Osteoblast (primary cell): ENCODE results near the gene SCOC. TPM values are rescaled to one million over a fixed set of nuclear protein-coding genes. Genes with fewer than 3 reads are reported as not detected.
"Not testable (repeated sequence)": the region's sequence is repeated elsewhere in the genome, so short reads cannot be mapped to it uniquely, and the experiment has no call there.

Experiments
- DNase-seq: peaks from one replicate; pipeline ENCODE4 v3.0.0; 2011; ENCODE audit warnings: low spot score, mixed read lengths; ENCODE audit not compliant: insufficient read length; ENCODE audit errors: missing footprints
- H2AFZ ChIP-seq: 2 replicates; pipeline ENCODE4 v1.6.0; 2011; ENCODE audit warnings: mild to moderate bottlenecking, low read length
- H3K27ac ChIP-seq: 2 replicates; pipeline ENCODE4 v1.5.1; 2011; ENCODE audit warnings: mild to moderate bottlenecking, low read depth, low read length, moderate library complexity
- H3K27me3 ChIP-seq: 2 replicates; pipeline ENCODE4 v1.6.0; 2012; ENCODE audit warnings: mild to moderate bottlenecking, control low read depth, inconsistent platforms, low read length, moderate library complexity; ENCODE audit not compliant: insufficient read depth
- H3K36me3 ChIP-seq: 2 replicates; pipeline ENCODE4 v1.5.1; 2011; ENCODE audit warnings: mild to moderate bottlenecking, low read length, control low read depth, moderate library complexity; ENCODE audit not compliant: insufficient read depth
- H3K4me1 ChIP-seq: 2 replicates; pipeline ENCODE4 v1.5.1; 2011; ENCODE audit warnings: mild to moderate bottlenecking, low read length, control low read depth, moderate library complexity; ENCODE audit not compliant: insufficient read depth
- H3K4me2 ChIP-seq: 2 replicates; pipeline ENCODE4 v1.6.0; 2011; ENCODE audit warnings: mild to moderate bottlenecking, low read length; ENCODE audit not compliant: insufficient read depth
- H3K4me3 ChIP-seq: fragments of 200-600 bp; sonication (generic); 3 replicates; pipeline ENCODE4 v1.5.1; 2012; ENCODE audit warnings: mild to moderate bottlenecking, low read length, inconsistent platforms; ENCODE audit not compliant: insufficient read depth
- H3K79me2 ChIP-seq: 2 replicates; pipeline ENCODE4 v1.6.0; 2012; ENCODE audit warnings: mild to moderate bottlenecking, low read length, control low read depth, inconsistent platforms; ENCODE audit not compliant: insufficient read depth
- H3K9me3 ChIP-seq: 2 replicates; pipeline ENCODE4 v1.5.1; 2011; ENCODE audit warnings: low read depth, low read length, control low read depth
- H4K20me1 ChIP-seq: 2 replicates; pipeline ENCODE4 v1.6.0; 2012; ENCODE audit warnings: mild to moderate bottlenecking, low read length, control low read depth; ENCODE audit not compliant: insufficient read depth
- total RNA-seq: library from RNA; depleted of rRNA; stranded (reverse); fragments of >200 nt; gene quantifications from 2 replicates; pipeline ENCODE4 v1.2.3, GENCODE V29; 2012
- TF ChIP-seq, protein P1 (sequence below): IDR thresholded peaks from 2 replicates; pipeline ENCODE4 v1.5.1; 2011; ENCODE audit warnings: mild to moderate bottlenecking, low read depth, low read length, moderate library complexity; ENCODE audit errors: extremely low read depth

Gene SCOC
- total RNA-seq, 1 donor = 57.9 TPM

DNA sequence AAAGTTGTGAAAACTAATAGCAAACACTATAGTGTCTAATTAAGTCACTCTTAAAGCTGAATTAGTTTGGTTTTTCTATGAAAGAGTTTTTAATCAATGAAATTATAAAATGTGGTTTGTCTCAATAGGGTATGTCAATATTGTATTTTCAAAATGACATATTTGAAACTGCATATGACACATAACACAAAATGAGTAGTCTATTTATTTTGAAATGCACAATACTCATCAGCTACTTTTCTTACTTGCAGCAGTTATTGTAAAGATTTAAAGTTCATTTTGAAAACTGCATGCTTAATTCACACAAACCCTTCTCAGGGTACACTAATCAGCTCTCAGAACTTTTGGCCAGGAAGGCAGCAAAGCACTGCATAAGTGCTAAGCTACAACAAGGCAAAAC lies 32.8 kb downstream of the SCOC start:
- peaks cover 6% of the 10 kb centered on the region for H3K27me3 ChIP-seq
- no peaks in the 10 kb centered on the region for H4K20me1 ChIP-seq
- H3K9me3 ChIP-seq = no peaks in the 10 kb centered on the region
- no peak overlapping the region for H3K4me2 ChIP-seq
- TF ChIP-seq, protein P1, sequence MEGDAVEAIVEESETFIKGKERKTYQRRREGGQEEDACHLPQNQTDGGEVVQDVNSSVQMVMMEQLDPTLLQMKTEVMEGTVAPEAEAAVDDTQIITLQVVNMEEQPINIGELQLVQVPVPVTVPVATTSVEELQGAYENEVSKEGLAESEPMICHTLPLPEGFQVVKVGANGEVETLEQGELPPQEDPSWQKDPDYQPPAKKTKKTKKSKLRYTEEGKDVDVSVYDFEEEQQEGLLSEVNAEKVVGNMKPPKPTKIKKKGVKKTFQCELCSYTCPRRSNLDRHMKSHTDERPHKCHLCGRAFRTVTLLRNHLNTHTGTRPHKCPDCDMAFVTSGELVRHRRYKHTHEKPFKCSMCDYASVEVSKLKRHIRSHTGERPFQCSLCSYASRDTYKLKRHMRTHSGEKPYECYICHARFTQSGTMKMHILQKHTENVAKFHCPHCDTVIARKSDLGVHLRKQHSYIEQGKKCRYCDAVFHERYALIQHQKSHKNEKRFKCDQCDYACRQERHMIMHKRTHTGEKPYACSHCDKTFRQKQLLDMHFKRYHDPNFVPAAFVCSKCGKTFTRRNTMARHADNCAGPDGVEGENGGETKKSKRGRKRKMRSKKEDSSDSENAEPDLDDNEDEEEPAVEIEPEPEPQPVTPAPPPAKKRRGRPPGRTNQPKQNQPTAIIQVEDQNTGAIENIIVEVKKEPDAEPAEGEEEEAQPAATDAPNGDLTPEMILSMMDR = no peak
- no peak for DNase-seq
- no peaks in the 10 kb centered on the region for H3K4me1 ChIP-seq
- no peaks in the 10 kb centered on the region for H3K79me2 ChIP-seq
- H3K4me3 ChIP-seq = no peak overlapping the region
- H2AFZ ChIP-seq = no peak overlapping the region
- no peaks in the 10 kb centered on the region for H3K36me3 ChIP-seq
- H3K27ac ChIP-seq = no peak overlapping the region

DNA sequence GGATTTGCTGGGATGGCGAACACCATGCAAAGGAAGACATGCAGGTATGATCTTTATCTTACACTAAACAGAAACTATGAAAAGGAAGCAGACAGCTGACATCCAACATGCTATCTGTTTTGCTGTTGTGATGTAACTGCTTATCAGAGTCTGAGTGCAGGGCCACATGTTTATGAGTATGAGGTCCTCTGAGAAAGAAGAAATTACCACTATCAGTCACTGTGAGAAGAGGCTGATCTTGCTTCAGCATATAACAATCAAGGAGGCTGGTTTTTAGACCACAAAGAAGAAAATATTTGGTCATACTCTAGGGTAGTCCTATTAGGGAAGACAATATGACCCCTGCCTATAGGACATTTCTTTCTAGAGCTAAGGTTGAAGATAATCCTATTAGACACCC lies 35.5 kb downstream of the SCOC start:
- Histone ChIP-seq H3K36me3 (no peaks in the 10 kb centered on the region), H3K79me2 (no peaks in the 10 kb centered on the region), H3K27me3 (peaks cover 12% of the 10 kb centered on the region), H3K4me1 (no peaks in the 10 kb centered on the region), H3K4me3 (no peak overlapping the region), H4K20me1 (no peaks in the 10 kb centered on the region), H3K27ac (no peak overlapping the region), H3K9me3 (no peaks in the 10 kb centered on the region), H2AFZ (no peak overlapping the region), H3K4me2 (no peak overlapping the region)
- TF ChIP-seq, protein P1 = no peak
- no peak for DNase-seq

DNA sequence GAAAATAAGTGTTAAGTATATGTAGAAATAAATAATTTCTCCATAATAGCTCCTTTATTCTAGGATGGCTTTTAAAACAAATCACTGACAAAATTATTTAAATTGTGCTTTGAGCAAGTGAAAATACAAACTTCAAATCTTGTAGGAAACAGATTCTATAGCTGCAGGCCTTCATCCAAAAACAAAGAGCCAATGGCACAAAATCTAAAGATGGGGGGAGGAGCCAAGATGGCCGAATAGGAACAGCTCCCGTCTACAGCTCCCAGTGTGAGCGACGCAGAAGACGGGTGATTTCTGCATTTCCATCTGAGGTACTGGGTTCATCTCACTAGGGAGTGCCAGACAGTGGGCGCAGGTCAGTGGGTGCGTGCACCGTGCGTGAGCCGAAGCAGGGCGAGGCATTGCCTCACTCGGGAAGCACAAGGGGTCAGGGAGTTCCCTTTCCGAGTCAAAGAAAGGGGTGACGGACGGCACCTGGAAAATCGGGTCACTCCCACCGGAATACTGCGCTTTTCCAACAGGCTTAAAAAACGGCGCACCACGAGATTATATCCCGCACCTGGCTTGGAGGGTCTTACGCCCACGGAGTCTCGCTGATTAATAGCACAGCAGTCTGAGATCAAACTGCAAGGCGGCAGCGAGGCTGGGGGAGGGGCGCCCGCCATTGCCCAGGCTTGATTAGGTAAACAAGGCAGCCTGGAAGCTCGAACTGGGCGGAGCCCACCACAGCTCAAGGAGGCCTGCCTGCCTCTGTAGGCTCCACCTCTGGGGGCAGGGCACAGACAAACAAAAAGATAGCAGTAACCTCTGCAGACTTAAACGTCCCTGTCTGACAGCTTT lies 39.9 kb downstream of the SCOC start:
- not testable (repeated sequence) for H2AFZ ChIP-seq, H3K27ac ChIP-seq, H3K79me2 ChIP-seq, H3K4me2 ChIP-seq, H3K4me1 ChIP-seq, H4K20me1 ChIP-seq, H3K4me3 ChIP-seq, H3K9me3 ChIP-seq, DNase-seq, H3K36me3 ChIP-seq
- peaks cover 12% of the 10 kb centered on the region for H3K27me3 ChIP-seq

DNA sequence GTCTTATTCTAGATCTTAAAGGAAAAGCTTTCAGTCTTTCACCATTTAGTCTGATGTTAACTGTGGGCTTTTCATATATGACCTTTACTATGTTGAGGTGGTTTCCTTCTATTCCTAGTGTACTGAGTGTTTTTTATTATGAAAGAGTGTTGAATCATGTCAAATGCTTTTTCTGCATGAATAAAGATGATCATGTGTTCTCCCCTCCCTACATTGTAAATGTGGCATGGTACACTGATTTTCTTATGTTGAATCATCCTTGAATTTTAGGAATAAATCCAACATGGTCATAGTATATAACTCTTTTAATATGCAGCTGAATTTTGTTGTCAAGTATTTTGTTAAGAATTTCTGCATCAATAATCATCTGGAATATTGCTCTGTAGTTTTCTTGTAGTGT lies 49.7 kb downstream of the SCOC start:
- DNase-seq = no peak
- H3K4me2 ChIP-seq = no peak overlapping the region
- H3K27ac ChIP-seq = no peak overlapping the region
- H3K36me3 ChIP-seq = no peaks in the 10 kb centered on the region
- TF ChIP-seq, protein P1 = no peak
- H3K27me3 ChIP-seq = peaks cover 33% of the 10 kb centered on the region
- no peaks in the 10 kb centered on the region for H3K79me2 ChIP-seq
- H3K4me3 ChIP-seq = no peak overlapping the region
- H2AFZ ChIP-seq = no peak overlapping the region
- no peaks in the 10 kb centered on the region for H4K20me1 ChIP-seq
- no peaks in the 10 kb centered on the region for H3K9me3 ChIP-seq
- peaks cover 3% of the 10 kb centered on the region for H3K4me1 ChIP-seq
